Left hindlimb (tissue), 1 donor: ENCODE measurements around the gene ACTN4.

Source experiments
- DNase-seq: peaks from one replicate; pipeline ENCODE4 v3.0.0-alpha.2; 2018

Gene ACTN4

GRCh38 chr19:38774181-38774950, 126.9 kb downstream of the ACTN4 start:
- no peak for DNase-seq

- no peak for DNase-seq
Measured at GRCh38 chr19:38778733-38779132, 131.3 kb downstream of the ACTN4 start.

DNA sequence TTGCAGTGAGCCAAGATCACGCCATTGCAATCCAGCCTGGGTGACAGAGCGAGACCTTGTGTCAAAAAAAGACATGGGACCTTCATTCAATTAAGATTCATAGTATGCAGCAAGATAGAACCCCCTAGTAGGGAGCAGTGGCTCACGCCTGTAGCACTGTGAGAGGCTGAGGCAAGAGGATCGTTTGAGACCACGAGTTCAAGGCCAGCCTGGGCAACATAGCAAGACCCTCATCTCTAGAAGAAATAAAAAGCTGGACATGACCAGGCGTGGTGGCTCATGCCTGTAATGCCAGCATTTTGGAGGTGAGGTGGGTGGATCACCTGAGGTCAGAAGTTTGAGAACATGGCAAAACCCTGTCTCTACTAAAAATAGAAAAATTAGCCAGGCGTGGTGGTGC, 133.0 kb downstream of the ACTN4 start:
- DNase-seq = no peak

DNA sequence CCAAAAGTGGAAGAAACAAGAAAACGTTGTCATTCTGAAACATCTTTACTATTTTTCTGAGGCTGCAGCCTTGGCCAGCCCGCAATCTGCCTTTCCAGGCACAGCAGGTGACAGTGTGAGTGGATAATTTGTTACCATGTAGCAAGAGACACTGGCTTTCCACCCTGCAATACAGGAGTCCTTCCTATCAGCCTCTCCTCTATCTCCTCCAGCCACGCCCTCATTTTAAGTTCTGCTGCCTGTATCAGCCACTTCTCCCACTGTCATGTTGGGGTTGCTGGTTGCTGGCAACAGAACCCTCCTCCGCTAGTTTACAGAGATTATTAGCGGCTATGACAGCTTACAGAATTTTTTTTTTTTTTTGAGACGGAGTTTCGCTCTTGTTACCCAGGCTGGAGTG, 133.6 kb downstream of the ACTN4 start:
- no peak for DNase-seq
